SH-SY5Y (cell line): ENCODE data around the gene CLSTN1.

Experiments
- GATA2 ChIP-seq: IDR thresholded peaks from 2 replicates; pipeline ENCODE4 v1.6.1; 2011; ENCODE audit warnings: mild to moderate bottlenecking, low read depth, low read length
- GATA3 ChIP-seq: IDR thresholded peaks from 2 replicates; pipeline ENCODE4 v1.6.1; 2011; ENCODE audit warnings: low read depth, mild to moderate bottlenecking, low read length, moderate library complexity

DNA sequence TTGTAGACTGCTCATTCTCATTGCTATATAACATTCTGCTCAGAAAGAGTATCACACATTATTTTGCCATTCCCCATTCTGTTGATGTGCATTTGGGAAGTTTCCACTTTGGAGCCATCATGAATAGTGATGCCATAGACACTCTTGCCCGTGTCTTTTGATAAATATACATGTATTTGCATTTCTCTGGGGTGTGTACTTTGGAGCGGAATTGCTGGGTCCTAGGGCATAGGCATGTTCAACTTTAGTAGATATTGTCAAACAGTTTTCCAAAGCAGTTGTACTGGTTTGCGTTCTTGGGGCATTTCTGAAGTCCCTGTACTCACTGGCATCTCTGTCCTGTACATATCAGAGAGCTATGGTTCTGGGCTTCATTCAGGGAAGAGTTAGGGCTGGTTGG, 120.1 kb downstream of the CLSTN1 start:
- no peak for TF ChIP-seq GATA2
- no peak for TF ChIP-seq GATA3
